ENCODE results near the gene LRRC14B.

Gene LRRC14B

GRCh38 chr5:155651-156410, 35.5 kb upstream of the LRRC14B start:
- no peak for ATAC-seq (ENCODE audit: low read depth)
- H3K4me3 Mint-ChIP-seq: no peak overlapping the region
- peaks cover 2% of the 10 kb centered on the region for H3K36me3 Mint-ChIP-seq
- H3K4me1 Mint-ChIP-seq: peaks cover 2% of the 10 kb centered on the region
- peaks cover 26% of the 10 kb centered on the region for H3K27me3 Mint-ChIP-seq
- H3K27ac Mint-ChIP-seq: no peak overlapping the region
- H3K9me3 Mint-ChIP-seq: no peaks in the 10 kb centered on the region
- DNase-seq (ENCODE audit: low spot score in 2 of 2): no peak

GRCh38 chr5:156411-157072, 34.8 kb upstream of the LRRC14B start:
- no peaks in the 10 kb centered on the region for H3K9me3 Mint-ChIP-seq
- no peak overlapping the region for H3K27ac Mint-ChIP-seq
- H3K36me3 Mint-ChIP-seq: peaks cover 2% of the 10 kb centered on the region
- no peak overlapping the region for H3K4me3 Mint-ChIP-seq
- peaks cover 28% of the 10 kb centered on the region for H3K27me3 Mint-ChIP-seq
- ATAC-seq (ENCODE audit: low read depth) (no peak), DNase-seq (ENCODE audit: low spot score in 2 of 2) (no peak)
- H3K4me1 Mint-ChIP-seq: peaks cover 2% of the 10 kb centered on the region

GRCh38 chr5:157126-157715, 34.1 kb upstream of the LRRC14B start:
- DNase-seq (ENCODE audit: low spot score in 2 of 2): no peak
- ATAC-seq (ENCODE audit: low read depth): no peak
- H3K27me3 Mint-ChIP-seq: peaks cover 28% of the 10 kb centered on the region
- no peak overlapping the region for H3K4me3 Mint-ChIP-seq
- H3K4me1 Mint-ChIP-seq: peaks cover 2% of the 10 kb centered on the region
- no peak overlapping the region for H3K27ac Mint-ChIP-seq
- no peaks in the 10 kb centered on the region for H3K9me3 Mint-ChIP-seq
- H3K36me3 Mint-ChIP-seq: peaks cover 2% of the 10 kb centered on the region

- peaks cover 28% of the 10 kb centered on the region for H3K27me3 Mint-ChIP-seq
- no peak overlapping the region for H3K27ac Mint-ChIP-seq
- H3K36me3 Mint-ChIP-seq: peaks cover 2% of the 10 kb centered on the region
- no peak overlapping the region for H3K4me3 Mint-ChIP-seq
- ATAC-seq (ENCODE audit: low read depth) (no peak), DNase-seq (ENCODE audit: low spot score in 2 of 2) (no peak)
- H3K9me3 Mint-ChIP-seq: no peaks in the 10 kb centered on the region
- H3K4me1 Mint-ChIP-seq: peaks cover 2% of the 10 kb centered on the region
These were observed 33.5 kb upstream of the LRRC14B start for GRCh38 chr5:157801-158200.

- peaks cover 2% of the 10 kb centered on the region for H3K4me1 Mint-ChIP-seq
- peaks cover 28% of the 10 kb centered on the region for H3K27me3 Mint-ChIP-seq
- H3K4me3 Mint-ChIP-seq: no peak overlapping the region
- peaks cover 2% of the 10 kb centered on the region for H3K36me3 Mint-ChIP-seq
- H3K9me3 Mint-ChIP-seq: no peaks in the 10 kb centered on the region
- ATAC-seq (ENCODE audit: low read depth) (no peak), DNase-seq (ENCODE audit: low spot score in 2 of 2) (no peak)
- H3K27ac Mint-ChIP-seq: no peak overlapping the region
These were observed 32.4 kb upstream of the LRRC14B start for GRCh38 chr5:158807-159447.

GRCh38 chr5:159448-160172, 31.7 kb upstream of the LRRC14B start:
- peaks cover 27% of the 10 kb centered on the region for H3K27me3 Mint-ChIP-seq
- DNase-seq (ENCODE audit: low spot score in 2 of 2): no peak
- H3K36me3 Mint-ChIP-seq: peaks cover 2% of the 10 kb centered on the region
- ATAC-seq (ENCODE audit: low read depth): no peak
- peaks cover 2% of the 10 kb centered on the region for H3K4me1 Mint-ChIP-seq
- no peak overlapping the region for H3K27ac Mint-ChIP-seq
- H3K4me3 Mint-ChIP-seq: no peak overlapping the region
- H3K9me3 Mint-ChIP-seq: no peaks in the 10 kb centered on the region

GRCh38 chr5:160173-160510, 31.2 kb upstream of the LRRC14B start:
- Mint-ChIP-seq H3K4me3 (no peak overlapping the region), H3K4me1 (peaks cover 2% of the 10 kb centered on the region), H3K9me3 (no peaks in the 10 kb centered on the region), H3K27ac (no peak overlapping the region), H3K36me3 (peaks cover 2% of the 10 kb centered on the region), H3K27me3 (peaks cover 26% of the 10 kb centered on the region)
- ATAC-seq (ENCODE audit: low read depth) (no peak), DNase-seq (ENCODE audit: low spot score in 2 of 2) (no peak)

GRCh38 chr5:160921-161802, 30.1 kb upstream of the LRRC14B start:
- no peak for DNase-seq (ENCODE audit: low spot score in 2 of 2)
- no peak overlapping the region for H3K27ac Mint-ChIP-seq
- H3K4me1 Mint-ChIP-seq: peaks cover 2% of the 10 kb centered on the region
- peaks cover 2% of the 10 kb centered on the region for H3K36me3 Mint-ChIP-seq
- H3K9me3 Mint-ChIP-seq: no peaks in the 10 kb centered on the region
- H3K4me3 Mint-ChIP-seq: no peak overlapping the region
- no peak for ATAC-seq (ENCODE audit: low read depth)
- H3K27me3 Mint-ChIP-seq: peaks cover 24% of the 10 kb centered on the region

GRCh38 chr5:161803-162110, 29.5 kb upstream of the LRRC14B start:
- Mint-ChIP-seq H3K9me3 (no peaks in the 10 kb centered on the region), H3K27me3 (peaks cover 22% of the 10 kb centered on the region), H3K4me3 (no peak overlapping the region), H3K4me1 (peaks cover 2% of the 10 kb centered on the region), H3K27ac (no peak overlapping the region), H3K36me3 (peaks cover 2% of the 10 kb centered on the region)
- no peak for DNase-seq (ENCODE audit: low spot score in 2 of 2)
- ATAC-seq (ENCODE audit: low read depth): no peak

GRCh38 chr5:162190-162564, 29.1 kb upstream of the LRRC14B start:
- peaks cover 2% of the 10 kb centered on the region for H3K36me3 Mint-ChIP-seq
- H3K4me1 Mint-ChIP-seq: peaks cover 2% of the 10 kb centered on the region
- H3K9me3 Mint-ChIP-seq: no peaks in the 10 kb centered on the region
- no peak overlapping the region for H3K27ac Mint-ChIP-seq
- peaks cover 21% of the 10 kb centered on the region for H3K27me3 Mint-ChIP-seq
- H3K4me3 Mint-ChIP-seq: no peak overlapping the region
- DNase-seq (ENCODE audit: low spot score in 2 of 2): no peak
- no peak for ATAC-seq (ENCODE audit: low read depth)

- Mint-ChIP-seq H3K9me3 (no peaks in the 10 kb centered on the region), H3K4me3 (no peak overlapping the region), H3K27me3 (peaks cover 19% of the 10 kb centered on the region), H3K4me1 (peaks cover 2% of the 10 kb centered on the region), H3K36me3 (peaks cover 2% of the 10 kb centered on the region), H3K27ac (no peak overlapping the region)
- no peak for DNase-seq (ENCODE audit: low spot score in 2 of 2)
- ATAC-seq (ENCODE audit: low read depth): no peak
These were observed 28.5 kb upstream of the LRRC14B start for GRCh38 chr5:162565-163337.

- no peak overlapping the region for H3K4me3 Mint-ChIP-seq
- no peaks in the 10 kb centered on the region for H3K9me3 Mint-ChIP-seq
- DNase-seq (ENCODE audit: low spot score in 2 of 2): no peak
- H3K4me1 Mint-ChIP-seq: peaks cover 2% of the 10 kb centered on the region
- H3K36me3 Mint-ChIP-seq: peaks cover 2% of the 10 kb centered on the region
- ATAC-seq (ENCODE audit: low read depth): no peak
- peaks cover 18% of the 10 kb centered on the region for H3K27me3 Mint-ChIP-seq
- H3K27ac Mint-ChIP-seq: no peak overlapping the region
These were observed 28.0 kb upstream of the LRRC14B start for GRCh38 chr5:163338-163620.

GRCh38 chr5:163841-164240, 27.5 kb upstream of the LRRC14B start:
- ATAC-seq (ENCODE audit: low read depth): no peak
- no peaks in the 10 kb centered on the region for H3K36me3 Mint-ChIP-seq
- no peak for DNase-seq (ENCODE audit: low spot score in 2 of 2)
- H3K4me1 Mint-ChIP-seq: no peaks in the 10 kb centered on the region
- H3K27me3 Mint-ChIP-seq: peaks cover 13% of the 10 kb centered on the region
- H3K4me3 Mint-ChIP-seq: no peak overlapping the region
- no peaks in the 10 kb centered on the region for H3K9me3 Mint-ChIP-seq
- no peak overlapping the region for H3K27ac Mint-ChIP-seq

All from memory B cell (primary cell).